Tibial artery (tissue), 4 donors: ENCODE data around the gene SSMEM1.

Experiments used
- DNase-seq, 2 donors: peaks; one replicate each; pipeline ENCODE4 v3.0.0-alpha.2; 2019
- H3K27ac ChIP-seq, 2 donors: fragments of 200-600 bp; sonication (generic) in 1 of 2; 1 replicate in 1 of 2; 2 replicates in 1 of 2; pipeline ENCODE4 v1.5.1; 2018 to 2019; ENCODE audit warnings: mild to moderate bottlenecking in 1 of 2
- H3K27me3 ChIP-seq, 2 donors: fragments of 200-600 bp; sonication (generic) in 1 of 2; one replicate each; pipeline versions ENCODE4 v1.5.1 to v1.6.0; 2016 to 2019
- H3K36me3 ChIP-seq, 3 donors: fragments of 200-600 bp; sonication (generic) in 2 of 3; one replicate each; pipeline ENCODE4 v1.5.1; 2016 to 2019; ENCODE audit warnings: mild to moderate bottlenecking in 2 of 3
- H3K4me1 ChIP-seq, 4 donors: fragments of 200-600 bp; sonication (generic) in 2 of 4; 1 replicate in 3 of 4; 2 replicates in 1 of 4; pipeline ENCODE4 v1.5.1; 2016 to 2019
- H3K4me3 ChIP-seq, 2 donors: fragments of 200-600 bp; sonication (generic) in 1 of 2; 1 replicate in 1 of 2; 2 replicates in 1 of 2; pipeline ENCODE4 v1.5.1; 2018 to 2019; ENCODE audit warnings: mild to moderate bottlenecking in 2 of 2
- H3K9me3 ChIP-seq, 3 donors: fragments of 200-600 bp; sonication (generic) in 1 of 3; one replicate each; pipeline ENCODE4 v1.5.1; 2016 to 2019
- CTCF ChIP-seq, 2 experiments: fragments of 200-600 bp in 1 of 2; fragments of 450-650 bp in 1 of 2; IDR thresholded peaks; one replicate each; pipeline ENCODE4 v1.5.1; 2017 to 2019; ENCODE audit warnings: antibody characterized with exemption in 2 of 2, mild to moderate bottlenecking in 1 of 2, moderate library complexity in 1 of 2
- intact Hi-C: fragments of 100-400 bp; cut with DNase I; formaldehyde crosslinking; loops from one replicate; pipeline ENCODE4 v1.15.0; 2023; ENCODE audit warnings: low total_unique reads

The SSMEM1 gene

GRCh38 chr7:130213828-130214227 lies 6.2 kb downstream of the SSMEM1 start:
- Histone ChIP-seq H3K36me3 (no peaks in the 10 kb centered on the region), H3K9me3 (no peaks in the 10 kb centered on the region), H3K4me1 (no peaks in the 10 kb centered on the region), H3K4me3 (no peak overlapping the region), H3K27ac (no peak overlapping the region), H3K27me3 (no peaks in the 10 kb centered on the region)
- intact Hi-C loops, result no loop called here
- DNase-seq, result no peak
- no peak for TF ChIP-seq CTCF (IDR thresholded peaks at IDR 0.05)

GRCh38 chr7:130216025-130216424 lies 8.4 kb downstream of the SSMEM1 start:
- no peak for TF ChIP-seq CTCF (IDR thresholded peaks at IDR 0.05)
- Histone ChIP-seq H3K27me3 (no peaks in the 10 kb centered on the region), H3K36me3 (no peaks in the 10 kb centered on the region), H3K4me1 (no peaks in the 10 kb centered on the region), H3K9me3 (no peaks in the 10 kb centered on the region), H3K4me3 (no peak overlapping the region), H3K27ac (no peak overlapping the region)
- DNase-seq, result no peak
- intact Hi-C loops, result no loop called here

GRCh38 chr7:130216750-130217149 lies 9.1 kb downstream of the SSMEM1 start:
- TF ChIP-seq CTCF (IDR thresholded peaks at IDR 0.05), result no peak
- Histone ChIP-seq H3K4me3 (no peak overlapping the region), H3K9me3 (no peaks in the 10 kb centered on the region), H3K4me1 (no peaks in the 10 kb centered on the region), H3K27ac (no peak overlapping the region), H3K27me3 (no peaks in the 10 kb centered on the region), H3K36me3 (no peaks in the 10 kb centered on the region)
- no peak for DNase-seq
- intact Hi-C loops, result no loop called here

- TF ChIP-seq CTCF (IDR thresholded peaks at IDR 0.05), result no peak
- intact Hi-C loops, result no loop called here
- no peaks in the 10 kb centered on the region for H3K27me3 ChIP-seq
- no peaks in the 10 kb centered on the region for H3K36me3 ChIP-seq
- no peak overlapping the region for H3K27ac ChIP-seq
- DNase-seq, result no peak
- no peaks in the 10 kb centered on the region for H3K4me1 ChIP-seq
- H3K9me3 ChIP-seq, result no peaks in the 10 kb centered on the region
- H3K4me3 ChIP-seq, result no peak overlapping the region
Observed at GRCh38 chr7:130218806-130219620, 11.4 kb downstream of the SSMEM1 start.

- Histone ChIP-seq H3K27me3 (no peaks in the 10 kb centered on the region), H3K27ac (no peak overlapping the region), H3K36me3 (no peaks in the 10 kb centered on the region), H3K9me3 (no peaks in the 10 kb centered on the region), H3K4me1 (no peaks in the 10 kb centered on the region), H3K4me3 (no peak overlapping the region)
- intact Hi-C loops, result no loop called here
- DNase-seq, result no peak
- no peak for TF ChIP-seq CTCF (IDR thresholded peaks at IDR 0.05)
Observed at GRCh38 chr7:130219871-130220270, 12.2 kb downstream of the SSMEM1 start.
